ENCODE results near the gene DZANK1.
"Not testable (repeated sequence)": the region's sequence is repeated elsewhere in the genome, so short reads cannot be mapped to it uniquely, and the experiment has no call there.

The DZANK1 gene

DNA sequence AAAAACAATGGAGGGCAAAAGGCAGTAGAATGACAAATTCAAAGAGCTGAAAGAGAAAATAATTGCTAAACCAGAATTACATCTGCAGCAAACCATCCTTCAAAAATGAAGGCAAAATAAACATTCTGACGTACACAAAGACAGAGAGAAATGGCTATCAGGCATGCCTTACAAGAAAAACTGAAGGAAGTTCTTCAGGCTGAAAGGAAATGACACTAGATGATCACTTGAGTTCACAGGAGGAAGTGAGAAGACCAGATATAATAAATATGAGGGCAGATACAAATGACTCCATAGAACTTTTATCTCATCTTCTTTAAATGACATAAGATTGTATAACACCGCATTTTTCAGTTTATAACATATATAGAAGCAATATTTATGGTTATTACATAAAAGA lies 30.0 kb downstream of the DZANK1 start:
- DNase-seq, result no peak

DNA sequence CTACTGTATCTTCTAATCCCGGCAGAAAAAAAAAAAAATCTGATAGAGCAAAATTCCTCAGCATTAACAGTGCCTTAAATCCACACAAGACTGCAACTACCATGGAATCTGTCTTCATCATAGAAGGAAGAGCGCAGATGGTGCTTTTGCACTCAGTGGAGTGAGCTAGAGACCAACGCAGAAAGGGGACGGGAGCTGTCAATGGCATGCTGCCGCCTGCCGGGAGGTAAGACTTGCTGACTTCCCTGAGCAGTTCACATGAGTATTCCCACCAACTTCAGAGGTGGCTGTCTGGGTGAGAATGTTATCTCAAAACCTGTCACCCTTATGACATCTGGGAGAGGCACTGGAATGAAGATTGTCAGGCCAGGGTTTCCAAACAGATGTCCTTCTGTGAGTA lies 35.6 kb downstream of the DZANK1 start:
- no peak for DNase-seq

DNA sequence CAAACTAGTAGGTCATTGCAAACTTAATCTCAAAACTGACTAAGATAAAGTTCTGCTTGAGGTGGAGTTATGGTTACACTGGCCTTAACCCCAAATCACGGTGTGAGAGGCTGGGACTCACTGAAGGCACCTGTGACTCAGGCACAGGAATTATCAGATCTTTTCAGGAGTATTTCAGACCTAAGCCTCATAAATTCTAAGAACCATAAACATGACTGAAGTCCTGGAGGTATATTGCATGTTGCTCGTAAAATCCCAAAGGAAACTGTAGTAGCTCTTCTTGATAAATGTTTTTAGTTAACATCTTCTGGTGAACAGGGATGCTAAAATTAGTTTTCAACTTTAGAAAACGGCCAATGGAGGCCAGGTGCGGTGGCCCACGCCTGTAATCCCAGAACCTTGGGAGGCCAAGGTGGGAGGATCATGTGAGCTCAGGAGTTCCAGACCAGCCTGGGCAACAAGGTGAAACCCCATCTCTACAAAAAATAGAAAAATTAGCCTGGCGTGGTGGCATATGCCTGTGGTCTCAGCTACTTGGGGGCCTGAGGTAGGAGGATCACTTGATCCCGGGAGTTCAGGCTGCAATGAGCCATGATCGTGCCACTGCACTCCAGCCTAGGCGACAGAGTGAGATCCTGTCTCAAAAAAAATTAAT lies 36.5 kb downstream of the DZANK1 start:
- DNase-seq, result no peak

DNA sequence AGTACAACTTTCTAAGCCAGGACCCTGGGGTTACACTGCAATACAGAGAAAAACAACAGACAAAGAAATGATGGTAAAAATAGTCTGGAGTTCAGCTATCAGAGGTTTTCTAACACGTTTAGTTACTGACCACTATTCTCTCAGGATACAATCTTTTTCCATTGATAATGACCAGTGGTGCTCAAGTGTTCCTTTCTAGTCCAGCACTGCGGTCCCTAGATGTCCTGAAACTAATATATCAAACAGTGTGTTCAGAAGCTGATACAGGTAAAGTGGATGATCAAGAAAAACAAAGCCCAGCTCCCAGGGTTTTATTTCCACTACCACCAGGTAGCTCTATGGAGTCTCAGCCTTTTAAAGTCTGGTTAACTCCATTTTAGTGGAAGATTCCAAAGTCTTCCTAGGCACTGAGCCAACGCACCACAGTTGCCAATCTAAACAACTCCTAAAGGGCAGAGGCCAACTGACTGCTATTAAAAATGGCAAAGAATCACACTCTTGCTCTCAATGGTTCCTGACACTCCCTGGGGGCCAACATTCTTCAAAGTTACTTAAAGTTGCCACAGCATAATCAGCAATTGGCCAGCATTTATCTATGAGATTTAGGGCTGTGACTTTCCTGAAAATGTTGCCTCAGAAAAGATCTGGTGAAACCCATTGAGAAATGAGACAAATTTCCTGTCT lies 38.2 kb downstream of the DZANK1 start:
- no peak for DNase-seq

DNA sequence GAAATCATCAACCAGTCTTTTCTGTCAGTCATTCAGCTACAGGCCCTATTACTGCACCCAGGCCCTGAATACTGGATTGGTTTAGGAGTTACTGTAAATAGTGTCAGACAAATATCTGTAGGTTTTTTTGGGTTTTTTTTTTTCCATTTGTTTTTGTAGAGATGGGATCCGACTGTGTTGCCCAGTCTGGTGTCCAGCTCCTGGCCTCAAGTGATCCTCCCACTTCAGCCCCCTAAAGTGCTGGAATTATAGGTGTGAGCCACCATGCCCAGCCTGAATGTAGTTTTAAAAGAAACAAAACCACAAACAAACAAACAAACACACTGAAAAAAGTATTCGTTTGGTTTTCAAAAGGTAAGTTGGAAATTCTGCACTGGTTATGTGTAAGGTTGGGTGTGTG lies 39.6 kb downstream of the DZANK1 start:
- DNase-seq, result no peak

DNA sequence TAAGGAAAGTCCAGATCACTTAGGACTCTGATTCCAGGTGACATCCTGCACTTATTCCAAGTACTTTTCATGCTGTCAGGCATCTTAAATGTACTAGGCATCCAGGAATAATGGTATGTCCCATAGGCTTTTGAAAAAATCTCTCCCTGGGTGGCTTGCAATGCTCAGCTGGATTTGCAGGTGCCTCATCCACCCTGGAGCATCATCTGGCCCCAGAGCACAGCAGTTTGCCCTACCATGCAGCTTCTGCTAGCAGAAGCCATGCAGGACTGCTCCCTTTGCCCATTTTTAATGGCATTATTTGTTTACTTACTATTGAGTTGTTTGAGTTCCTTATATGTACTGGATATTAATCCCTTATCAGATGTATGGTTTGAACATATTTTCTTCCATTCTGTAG lies 45.2 kb downstream of the DZANK1 start:
- peak in 1 of 3 experiments; percentile 23 for DNase-seq

DNA sequence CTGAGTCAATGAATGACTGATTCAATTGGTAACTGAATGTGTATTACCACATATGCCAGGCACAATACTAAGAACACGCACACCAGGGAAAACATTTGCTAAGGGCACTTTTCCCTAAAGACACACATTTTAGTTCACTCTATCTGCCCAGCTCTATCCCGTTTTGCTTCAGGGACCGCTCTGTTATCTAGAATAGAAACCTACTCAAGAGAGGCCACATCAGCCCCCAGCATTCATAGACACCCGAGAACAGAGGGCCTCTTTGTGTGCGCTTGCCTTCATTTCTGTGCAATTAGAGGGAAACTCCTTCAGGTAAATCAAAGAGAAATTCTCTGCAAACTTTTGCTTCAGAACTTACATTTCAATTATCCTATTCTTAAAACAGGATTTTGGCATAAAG lies 50.3 kb downstream of the DZANK1 start:
- no peak for DNase-seq

DNA sequence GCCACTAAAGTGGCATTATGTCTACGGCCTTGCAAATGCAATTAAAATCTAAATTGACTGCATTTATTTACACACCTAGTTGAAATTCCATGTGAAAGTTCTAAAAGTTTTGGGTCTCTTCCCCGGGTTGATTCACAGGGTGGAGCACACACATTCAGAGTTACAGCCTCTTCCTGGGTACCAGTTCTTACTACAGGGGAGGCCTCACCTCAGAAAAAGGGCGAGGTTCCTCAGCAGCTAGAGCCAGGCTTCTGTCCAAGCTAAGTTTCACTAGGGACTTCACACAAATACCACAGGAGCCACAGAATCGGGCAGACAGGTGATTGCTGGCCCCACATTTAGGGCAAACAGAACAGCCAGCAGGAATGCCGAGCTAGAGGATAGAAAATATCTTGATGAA lies 52.7 kb downstream of the DZANK1 start:
- no peak for DNase-seq

DNA sequence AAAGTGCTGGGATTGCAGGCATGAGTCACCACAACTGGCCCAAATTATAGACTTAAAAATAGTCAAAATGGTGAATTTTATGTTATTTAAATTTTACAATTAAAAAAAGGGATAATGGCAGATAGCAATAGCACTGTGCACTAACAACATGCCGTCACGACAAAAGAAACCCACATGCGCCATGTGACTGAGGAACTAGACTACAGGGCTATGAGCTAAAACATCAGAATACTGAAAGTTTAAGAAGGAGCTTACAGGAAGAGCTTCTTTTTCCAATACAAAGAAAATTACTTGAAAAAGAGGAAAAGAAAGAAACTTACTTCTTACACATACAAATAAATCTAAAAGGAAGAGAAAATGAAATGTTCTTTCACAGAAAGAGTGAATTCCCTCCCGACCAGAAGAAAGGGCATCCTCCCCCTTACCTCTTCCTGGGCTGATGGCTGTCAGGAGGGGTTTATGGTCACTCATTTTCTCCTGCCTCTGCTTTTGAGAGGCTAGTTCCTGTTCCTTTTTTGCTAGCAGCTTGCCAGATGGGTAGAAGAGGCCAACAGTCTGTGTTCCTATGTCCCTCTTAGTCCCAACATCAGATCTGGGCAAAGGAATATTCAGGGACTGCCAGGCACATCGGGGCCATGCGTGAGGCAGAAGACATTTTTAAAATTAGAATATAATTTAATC lies 54.5 kb downstream of the DZANK1 start:
- DNase-seq, result no peak

DNA sequence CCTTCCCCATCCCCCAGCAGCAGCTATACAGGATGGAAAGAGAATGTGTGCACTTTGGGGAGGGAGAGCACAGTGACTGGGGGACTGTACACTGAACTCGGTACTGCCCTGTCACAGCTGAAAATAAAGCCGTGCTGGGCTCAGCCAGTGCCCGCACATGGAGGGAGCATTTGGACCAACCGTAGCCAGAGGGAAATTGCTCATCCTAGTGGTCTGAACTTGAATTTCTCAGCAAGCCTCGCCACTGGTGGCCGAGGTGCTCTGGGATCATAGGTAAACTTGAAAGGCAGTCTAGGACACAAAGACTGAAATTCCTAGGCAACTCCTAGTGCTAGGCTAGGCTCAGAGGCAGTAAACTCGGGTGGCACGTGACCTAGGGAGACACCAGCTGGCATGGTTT lies 61.0 kb downstream of the DZANK1 start:
- DNase-seq, result no peak

DNA sequence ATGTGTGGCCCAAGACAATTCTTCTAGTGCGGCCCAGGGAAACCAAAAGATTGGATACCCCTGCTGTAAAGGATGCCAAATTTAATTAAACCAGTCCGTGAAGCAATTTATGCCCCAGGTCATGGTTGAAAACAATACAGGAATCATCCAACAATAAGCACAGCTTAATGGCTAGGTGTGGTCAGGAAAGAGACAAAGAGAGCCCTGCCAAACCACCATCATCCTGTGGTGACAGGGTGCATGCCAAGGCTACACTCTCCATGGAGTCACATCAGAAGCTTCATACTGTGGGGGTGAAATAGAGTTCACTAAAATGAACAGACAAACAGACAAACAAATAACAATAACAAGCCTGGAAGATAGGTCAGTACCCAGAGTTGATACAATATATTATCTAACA lies 62.7 kb downstream of the DZANK1 start:
- DNase-seq, result no peak

DNA sequence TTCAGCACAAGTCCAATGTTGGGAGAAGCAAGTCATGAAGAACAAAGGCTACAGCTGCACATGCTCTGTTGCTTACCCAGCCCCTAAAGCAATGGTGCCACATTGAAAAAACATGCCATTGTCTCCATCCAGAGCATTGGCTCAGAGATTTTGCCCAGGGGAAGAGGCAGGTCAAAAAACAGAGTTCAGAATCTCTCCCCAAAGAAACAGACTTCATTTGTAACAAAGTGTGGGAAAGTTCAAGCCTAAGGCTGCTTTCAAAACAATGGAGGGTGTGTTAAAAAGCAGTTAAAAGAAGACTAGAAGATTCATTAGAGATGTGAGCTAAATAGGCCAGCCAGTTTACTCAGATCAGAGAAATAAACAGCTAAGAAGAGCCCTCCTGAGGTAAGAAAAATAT lies 63.6 kb downstream of the DZANK1 start:
- no peak for DNase-seq

DNA sequence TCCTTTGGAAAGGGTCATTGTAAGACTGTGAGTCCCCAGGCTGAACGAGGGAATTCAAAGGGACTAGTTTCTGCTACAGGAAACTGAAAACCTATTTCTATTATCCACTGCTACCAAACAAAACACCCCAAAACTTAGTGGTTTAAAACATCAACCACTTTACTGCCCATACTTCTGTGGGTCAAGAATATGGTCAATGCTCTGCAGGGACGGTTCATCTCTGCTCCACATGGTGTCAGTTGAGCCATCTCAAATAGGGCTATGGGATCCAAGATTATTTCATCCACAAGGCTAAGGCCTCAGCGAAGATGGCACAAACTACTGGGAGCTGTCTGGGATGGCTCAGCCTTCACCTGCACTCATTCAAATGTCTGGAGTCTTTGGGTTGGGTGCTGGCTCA lies 65.5 kb downstream of the DZANK1 start:
- DNase-seq, result no peak

DNA sequence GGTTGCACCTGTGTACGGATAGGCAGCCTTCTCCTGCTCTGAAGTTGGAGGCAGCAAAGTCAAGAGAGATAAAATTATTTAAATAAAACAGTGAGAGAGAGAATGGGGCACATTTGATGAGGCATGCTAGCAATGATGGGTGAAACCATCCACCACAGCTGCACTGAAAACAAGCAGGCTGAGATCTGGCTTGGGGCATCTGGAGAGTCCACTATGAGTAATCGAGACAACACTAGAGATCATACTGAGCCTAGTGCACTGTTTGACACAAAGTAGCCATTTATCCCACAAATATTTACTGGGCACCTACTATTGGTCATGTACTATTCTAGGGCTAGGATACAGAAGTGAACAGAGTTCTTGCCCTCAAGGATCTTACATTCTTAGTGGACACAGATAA lies 66.4 kb downstream of the DZANK1 start:
- no peak for DNase-seq

DNA sequence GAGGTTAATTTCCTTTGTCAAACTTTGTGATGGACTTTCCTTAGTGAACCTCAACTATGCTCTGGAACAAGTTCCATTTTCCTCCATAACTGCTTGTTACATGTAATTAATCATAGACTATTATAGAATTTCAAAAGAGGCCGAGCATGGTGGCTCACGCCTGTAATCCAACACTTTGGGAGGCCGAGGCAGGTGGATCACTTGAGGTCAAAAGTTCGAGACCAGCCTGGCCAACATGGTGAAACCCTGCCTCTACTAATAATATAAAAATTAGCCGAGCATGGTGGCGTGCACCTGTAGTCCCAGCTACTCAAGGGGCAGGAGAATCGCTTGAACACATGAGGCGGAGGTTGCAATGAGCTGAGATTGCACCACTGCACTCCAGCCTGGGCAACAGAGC lies 68.1 kb downstream of the DZANK1 start:
- not testable (repeated sequence) for DNase-seq

DNA sequence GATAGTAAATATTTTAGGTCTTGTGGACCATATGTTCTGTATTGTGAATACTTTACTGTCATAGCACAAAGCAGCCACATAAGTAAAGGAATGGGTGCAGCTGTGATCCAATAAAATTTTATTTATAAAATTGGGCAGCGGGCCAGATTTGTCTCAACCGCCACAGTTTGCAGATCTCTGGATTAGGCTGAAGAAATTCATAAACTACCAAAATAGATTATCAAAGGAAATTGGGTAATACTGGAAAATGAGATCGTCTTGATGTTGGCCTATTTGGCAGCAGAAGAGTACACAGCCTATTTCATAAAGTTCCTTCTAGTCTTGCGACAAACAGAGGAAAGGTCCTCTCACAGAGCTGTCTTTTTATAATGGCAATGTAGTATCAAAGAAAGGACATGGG lies 69.8 kb downstream of the DZANK1 start:
- no peak for DNase-seq

DNA sequence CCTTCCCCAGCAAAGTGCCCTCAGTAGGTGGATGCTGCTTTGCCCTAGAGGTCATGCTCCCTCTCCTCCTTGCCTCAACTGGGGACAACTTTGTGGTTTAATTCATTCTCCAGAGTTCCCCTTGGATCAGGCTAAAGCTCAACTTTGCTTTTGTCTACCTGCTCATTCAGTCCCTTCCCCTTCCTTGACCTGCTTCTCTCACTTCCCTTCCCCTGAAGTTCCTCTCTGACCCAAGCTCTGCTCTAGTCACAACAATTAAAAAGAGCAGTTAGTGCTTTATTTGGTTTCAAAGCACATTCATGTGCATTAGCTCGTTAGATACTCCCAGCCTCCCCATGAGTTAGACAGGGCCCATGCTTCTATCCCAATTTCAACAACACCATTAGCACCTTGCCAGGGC lies 71.3 kb downstream of the DZANK1 start:
- DNase-seq, result no peak

DNA sequence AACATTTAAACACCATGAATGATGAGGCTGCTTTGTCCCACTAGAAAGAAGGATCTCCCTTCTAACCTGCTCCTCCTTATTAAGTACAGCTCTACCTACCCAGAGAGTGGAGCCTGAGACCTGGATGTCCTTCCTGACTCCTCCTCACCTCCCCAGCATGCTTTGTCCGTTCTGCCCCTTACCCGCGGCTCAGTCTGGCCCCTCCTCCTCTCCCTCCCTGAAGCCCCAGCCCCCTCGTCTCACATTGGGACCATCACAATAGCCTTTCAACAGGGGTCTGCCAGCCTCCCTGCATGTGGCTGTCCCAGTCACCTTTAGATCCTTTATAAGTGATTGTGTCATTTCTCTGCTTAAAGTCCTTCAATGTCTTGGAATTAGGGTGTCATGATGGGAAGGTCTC lies 72.5 kb downstream of the DZANK1 start:
- DNase-seq, result no peak

DNA sequence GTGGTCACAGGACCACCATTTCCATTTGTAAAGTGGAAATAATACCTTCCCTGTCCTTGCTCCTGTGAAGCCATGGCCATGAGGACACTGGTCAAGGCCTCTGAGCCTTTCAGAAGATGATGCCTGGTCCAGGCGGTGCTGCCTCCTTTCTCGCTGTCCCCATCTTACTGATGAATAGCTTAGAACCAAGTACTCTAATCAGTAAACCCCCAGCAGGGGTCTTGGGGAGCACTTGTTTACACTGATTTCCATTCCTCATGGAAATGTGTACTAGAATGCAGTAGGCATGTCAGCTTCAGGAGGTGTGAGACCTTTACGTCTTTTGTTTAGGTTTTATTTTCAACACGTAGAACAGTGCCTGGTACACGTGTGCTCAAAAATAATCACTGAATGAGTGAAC lies 75.1 kb downstream of the DZANK1 start:
- no peak for DNase-seq

DNA sequence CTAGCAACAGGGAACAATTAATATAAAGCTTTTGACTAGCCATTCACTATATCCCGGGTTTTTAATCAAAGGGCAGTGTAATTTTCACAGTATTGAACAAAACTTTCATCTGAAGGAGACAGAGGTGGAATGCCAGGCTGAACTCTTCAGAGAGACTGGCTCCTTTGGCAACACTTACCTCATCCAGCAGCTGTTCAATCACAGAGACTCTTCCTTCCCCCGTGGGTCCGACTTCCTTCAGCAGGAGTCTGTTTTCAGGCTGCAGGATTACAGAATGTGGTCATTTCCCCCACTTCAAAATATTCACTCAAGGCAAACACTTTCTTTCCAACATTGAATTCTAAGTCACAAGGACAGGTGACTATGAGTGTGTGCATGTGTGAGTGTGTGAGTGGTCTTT lies 76.6 kb downstream of the DZANK1 start:
- DNase-seq, result no peak

DNA sequence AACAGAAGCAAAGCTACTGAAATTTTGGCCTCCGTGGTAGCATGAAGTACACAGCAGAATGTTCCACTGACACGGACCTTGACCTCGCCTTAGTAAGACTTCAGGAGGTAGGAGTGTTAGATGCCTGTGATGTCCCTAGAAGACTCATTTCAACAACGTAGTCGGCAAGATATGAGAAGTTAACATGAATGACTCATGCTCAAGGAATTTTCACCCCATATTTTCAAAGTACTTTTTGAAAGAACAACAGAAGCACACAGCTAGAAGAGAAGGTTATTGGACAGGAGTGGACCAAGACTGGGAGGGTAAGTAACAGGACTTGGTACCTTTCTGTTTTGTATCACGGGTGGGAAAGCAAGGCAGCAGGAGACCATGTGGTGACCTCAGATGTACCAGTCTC lies 78.0 kb downstream of the DZANK1 start:
- DNase-seq, result no peak

DNA sequence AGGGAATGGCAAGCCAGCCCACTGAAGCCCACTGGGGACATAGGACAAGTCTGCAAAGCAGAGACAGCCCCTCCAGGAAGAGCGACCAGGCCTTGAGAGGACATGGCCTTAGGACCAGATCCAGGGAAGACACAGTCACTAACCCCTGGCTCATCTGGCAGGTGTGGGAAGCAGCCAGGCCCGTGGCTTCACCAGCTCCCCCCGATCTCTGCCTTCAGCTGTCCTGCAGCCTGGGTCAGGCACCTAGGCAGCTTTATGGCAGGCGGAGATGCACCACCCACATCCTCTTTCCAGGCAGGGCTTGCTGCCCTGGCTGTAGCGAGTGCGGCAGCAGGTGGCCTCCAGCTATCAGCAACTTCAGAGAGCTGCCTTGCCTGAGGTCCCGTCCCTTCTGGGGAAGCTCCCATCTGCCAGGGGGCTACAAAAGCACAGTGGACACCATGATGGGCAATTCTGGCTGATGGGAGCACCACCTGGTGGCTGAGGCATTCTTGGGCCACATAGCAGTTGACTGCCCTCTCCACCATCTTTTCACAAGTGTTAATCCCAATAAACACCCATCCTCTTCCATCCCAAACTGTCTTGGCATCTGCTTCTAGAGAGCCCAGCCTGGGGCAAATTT lies 85.8 kb downstream of the DZANK1 start:
- DNase-seq, result no peak

DNA sequence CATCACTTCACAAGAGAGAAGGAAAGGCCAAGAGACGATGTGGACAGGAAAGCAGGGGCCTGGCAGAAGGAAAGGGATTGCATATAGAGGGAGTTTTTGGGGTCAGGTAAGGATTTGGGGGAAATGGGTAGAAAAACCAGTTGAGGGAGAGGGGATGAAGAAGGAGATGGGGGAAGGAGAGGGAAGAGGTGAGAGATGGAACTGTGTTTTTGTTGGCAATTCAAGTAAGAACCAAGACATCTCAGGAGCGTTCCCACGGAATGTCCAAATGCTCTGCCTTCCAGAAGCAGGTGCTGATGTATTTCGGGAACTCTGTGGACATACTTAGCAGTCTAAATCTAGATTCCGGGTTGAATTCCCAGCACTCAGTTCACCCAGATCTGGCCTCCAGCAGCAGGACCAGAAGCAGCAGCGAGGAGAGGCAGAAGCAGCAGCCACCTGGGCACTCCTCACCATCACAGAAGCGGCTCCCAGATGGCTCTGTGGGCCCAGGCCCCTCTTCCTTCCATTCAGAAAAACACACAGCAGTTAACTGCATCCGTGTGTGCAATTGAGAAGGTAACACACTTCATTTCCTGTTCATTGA lies 88.8 kb downstream of the DZANK1 start:
- DNase-seq, result no peak

DNA sequence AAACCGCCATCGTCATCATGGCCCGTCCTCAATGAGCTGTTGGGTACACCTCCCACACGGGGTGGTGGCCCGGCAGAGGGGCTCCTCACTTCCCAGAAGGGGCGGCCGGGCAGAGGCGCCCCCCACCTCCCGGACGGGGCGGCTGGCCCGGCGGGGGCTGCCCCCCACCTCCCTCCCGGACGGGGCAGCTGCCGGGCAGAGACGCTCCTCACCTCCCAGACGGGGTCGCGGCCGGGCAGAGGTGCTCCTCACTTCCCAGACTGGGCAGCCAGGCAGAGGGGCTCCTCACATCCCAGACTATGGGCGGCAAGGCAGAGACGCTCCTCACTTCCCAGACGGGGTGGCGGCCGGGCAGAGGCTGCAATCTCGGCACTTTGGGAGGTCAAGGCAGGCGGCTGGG lies 91.3 kb downstream of the DZANK1 start:
- DNase-seq, result not testable (repeated sequence)

Measured in NCI-H1417 (cell line).